ENCODE results near the gene CCNK.

CCNK gene

DNA sequence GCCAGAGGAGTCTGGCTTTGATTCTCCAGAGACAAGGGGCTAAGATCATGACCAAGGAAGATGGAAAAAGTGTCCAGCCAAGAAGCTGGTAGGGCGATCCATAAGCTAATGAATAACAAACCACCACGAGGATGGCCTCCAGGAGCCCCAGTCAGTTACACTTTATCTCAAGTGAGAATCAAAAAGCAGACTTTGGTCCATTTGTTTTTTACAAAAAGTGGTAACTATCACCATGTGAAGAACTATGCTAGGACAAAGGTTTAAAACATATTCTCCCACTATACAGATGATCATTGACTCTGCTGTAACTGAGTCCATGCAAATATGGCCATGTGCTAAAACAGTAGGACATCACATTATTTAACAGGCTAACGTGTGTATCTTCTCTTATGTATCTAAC is 14.5 kb upstream of the CCNK start:
- ATAC-seq, result no peak
- TF ChIP-seq PPARA (CRISPR knock-in tag; IDR thresholded peaks at IDR 0.05; ENCODE audit: borderline replicate concordance), result no peak
- no peak for TF ChIP-seq TCF4 (CRISPR knock-in tag; IDR thresholded peaks at IDR 0.05; ENCODE audit: borderline replicate concordance)
- TF ChIP-seq, protein P1, sequence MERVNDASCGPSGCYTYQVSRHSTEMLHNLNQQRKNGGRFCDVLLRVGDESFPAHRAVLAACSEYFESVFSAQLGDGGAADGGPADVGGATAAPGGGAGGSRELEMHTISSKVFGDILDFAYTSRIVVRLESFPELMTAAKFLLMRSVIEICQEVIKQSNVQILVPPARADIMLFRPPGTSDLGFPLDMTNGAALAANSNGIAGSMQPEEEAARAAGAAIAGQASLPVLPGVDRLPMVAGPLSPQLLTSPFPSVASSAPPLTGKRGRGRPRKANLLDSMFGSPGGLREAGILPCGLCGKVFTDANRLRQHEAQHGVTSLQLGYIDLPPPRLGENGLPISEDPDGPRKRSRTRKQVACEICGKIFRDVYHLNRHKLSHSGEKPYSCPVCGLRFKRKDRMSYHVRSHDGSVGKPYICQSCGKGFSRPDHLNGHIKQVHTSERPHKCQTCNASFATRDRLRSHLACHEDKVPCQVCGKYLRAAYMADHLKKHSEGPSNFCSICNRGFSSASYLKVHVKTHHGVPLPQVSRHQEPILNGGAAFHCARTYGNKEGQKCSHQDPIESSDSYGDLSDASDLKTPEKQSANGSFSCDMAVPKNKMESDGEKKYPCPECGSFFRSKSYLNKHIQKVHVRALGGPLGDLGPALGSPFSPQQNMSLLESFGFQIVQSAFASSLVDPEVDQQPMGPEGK (CRISPR knock-in tag; IDR thresholded peaks at IDR 0.05; ENCODE audit: borderline replicate concordance), result no peak
- no peak for TF ChIP-seq RARB (CRISPR knock-in tag; IDR thresholded peaks at IDR 0.05)
- TF ChIP-seq ZNF70 (CRISPR knock-in tag; IDR thresholded peaks at IDR 0.05), result no peak
- TF ChIP-seq ZC3H10 (CRISPR knock-in tag; IDR thresholded peaks at IDR 0.05), result no peak
- no peak for TF ChIP-seq BACH2 (CRISPR knock-in tag; IDR thresholded peaks at IDR 0.05; ENCODE audit: borderline replicate concordance)
- TF ChIP-seq, protein P2, sequence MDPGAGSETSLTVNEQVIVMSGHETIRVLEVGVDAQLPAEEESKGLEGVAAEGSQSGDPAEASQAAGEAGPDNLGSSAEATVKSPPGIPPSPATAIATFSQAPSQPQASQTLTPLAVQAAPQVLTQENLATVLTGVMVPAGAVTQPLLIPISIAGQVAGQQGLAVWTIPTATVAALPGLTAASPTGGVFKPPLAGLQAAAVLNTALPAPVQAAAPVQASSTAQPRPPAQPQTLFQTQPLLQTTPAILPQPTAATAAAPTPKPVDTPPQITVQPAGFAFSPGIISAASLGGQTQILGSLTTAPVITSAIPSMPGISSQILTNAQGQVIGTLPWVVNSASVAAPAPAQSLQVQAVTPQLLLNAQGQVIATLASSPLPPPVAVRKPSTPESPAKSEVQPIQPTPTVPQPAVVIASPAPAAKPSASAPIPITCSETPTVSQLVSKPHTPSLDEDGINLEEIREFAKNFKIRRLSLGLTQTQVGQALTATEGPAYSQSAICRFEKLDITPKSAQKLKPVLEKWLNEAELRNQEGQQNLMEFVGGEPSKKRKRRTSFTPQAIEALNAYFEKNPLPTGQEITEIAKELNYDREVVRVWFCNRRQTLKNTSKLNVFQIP (CRISPR knock-in tag; IDR thresholded peaks at IDR 0.05; ENCODE audit: borderline replicate concordance, low read depth), result no peak
- TF ChIP-seq CSDC2 (CRISPR knock-in tag; IDR thresholded peaks at IDR 0.05), result no peak
- TF ChIP-seq TOX (CRISPR knock-in tag; IDR thresholded peaks at IDR 0.05; ENCODE audit: borderline replicate concordance), result no peak
- no peak for TF ChIP-seq ZNF8 (CRISPR knock-in tag; IDR thresholded peaks at IDR 0.05)
- TF ChIP-seq ZFP3 (CRISPR knock-in tag; IDR thresholded peaks at IDR 0.05), result no peak
- TF ChIP-seq ESRRG (CRISPR knock-in tag; IDR thresholded peaks at IDR 0.05), result no peak
- TF ChIP-seq, protein P3, sequence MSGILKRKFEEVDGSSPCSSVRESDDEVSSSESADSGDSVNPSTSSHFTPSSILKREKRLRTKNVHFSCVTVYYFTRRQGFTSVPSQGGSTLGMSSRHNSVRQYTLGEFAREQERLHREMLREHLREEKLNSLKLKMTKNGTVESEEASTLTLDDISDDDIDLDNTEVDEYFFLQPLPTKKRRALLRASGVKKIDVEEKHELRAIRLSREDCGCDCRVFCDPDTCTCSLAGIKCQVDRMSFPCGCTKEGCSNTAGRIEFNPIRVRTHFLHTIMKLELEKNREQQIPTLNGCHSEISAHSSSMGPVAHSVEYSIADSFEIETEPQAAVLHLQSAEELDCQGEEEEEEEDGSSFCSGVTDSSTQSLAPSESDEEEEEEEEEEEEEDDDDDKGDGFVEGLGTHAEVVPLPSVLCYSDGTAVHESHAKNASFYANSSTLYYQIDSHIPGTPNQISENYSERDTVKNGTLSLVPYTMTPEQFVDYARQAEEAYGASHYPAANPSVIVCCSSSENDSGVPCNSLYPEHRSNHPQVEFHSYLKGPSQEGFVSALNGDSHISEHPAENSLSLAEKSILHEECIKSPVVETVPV (CRISPR knock-in tag; IDR thresholded peaks at IDR 0.05), result no peak
- TF ChIP-seq ZFP30 (CRISPR knock-in tag; IDR thresholded peaks at IDR 0.05), result no peak
- TF ChIP-seq GLIS3 (CRISPR knock-in tag; IDR thresholded peaks at IDR 0.05), result no peak
- TF ChIP-seq, protein P4, sequence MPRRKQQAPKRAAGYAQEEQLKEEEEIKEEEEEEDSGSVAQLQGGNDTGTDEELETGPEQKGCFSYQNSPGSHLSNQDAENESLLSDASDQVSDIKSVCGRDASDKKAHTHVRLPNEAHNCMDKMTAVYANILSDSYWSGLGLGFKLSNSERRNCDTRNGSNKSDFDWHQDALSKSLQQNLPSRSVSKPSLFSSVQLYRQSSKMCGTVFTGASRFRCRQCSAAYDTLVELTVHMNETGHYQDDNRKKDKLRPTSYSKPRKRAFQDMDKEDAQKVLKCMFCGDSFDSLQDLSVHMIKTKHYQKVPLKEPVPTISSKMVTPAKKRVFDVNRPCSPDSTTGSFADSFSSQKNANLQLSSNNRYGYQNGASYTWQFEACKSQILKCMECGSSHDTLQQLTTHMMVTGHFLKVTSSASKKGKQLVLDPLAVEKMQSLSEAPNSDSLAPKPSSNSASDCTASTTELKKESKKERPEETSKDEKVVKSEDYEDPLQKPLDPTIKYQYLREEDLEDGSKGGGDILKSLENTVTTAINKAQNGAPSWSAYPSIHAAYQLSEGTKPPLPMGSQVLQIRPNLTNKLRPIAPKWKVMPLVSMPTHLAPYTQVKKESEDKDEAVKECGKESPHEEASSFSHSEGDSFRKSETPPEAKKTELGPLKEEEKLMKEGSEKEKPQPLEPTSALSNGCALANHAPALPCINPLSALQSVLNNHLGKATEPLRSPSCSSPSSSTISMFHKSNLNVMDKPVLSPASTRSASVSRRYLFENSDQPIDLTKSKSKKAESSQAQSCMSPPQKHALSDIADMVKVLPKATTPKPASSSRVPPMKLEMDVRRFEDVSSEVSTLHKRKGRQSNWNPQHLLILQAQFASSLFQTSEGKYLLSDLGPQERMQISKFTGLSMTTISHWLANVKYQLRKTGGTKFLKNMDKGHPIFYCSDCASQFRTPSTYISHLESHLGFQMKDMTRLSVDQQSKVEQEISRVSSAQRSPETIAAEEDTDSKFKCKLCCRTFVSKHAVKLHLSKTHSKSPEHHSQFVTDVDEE (CRISPR knock-in tag; IDR thresholded peaks at IDR 0.05), result no peak
- TF ChIP-seq ZNF565 (CRISPR knock-in tag; conservative IDR thresholded peaks at IDR 0.05; ENCODE audit: low read depth), result no peak
- TF ChIP-seq, protein P5, sequence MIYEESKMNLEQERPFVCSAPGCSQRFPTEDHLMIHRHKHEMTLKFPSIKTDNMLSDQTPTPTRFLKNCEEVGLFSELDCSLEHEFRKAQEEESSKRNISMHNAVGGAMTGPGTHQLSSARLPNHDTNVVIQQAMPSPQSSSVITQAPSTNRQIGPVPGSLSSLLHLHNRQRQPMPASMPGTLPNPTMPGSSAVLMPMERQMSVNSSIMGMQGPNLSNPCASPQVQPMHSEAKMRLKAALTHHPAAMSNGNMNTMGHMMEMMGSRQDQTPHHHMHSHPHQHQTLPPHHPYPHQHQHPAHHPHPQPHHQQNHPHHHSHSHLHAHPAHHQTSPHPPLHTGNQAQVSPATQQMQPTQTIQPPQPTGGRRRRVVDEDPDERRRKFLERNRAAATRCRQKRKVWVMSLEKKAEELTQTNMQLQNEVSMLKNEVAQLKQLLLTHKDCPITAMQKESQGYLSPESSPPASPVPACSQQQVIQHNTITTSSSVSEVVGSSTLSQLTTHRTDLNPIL (CRISPR knock-in tag; IDR thresholded peaks at IDR 0.05; ENCODE audit: low read depth), result no peak
- TF ChIP-seq ISL1 (CRISPR knock-in tag; IDR thresholded peaks at IDR 0.05), result no peak

DNA sequence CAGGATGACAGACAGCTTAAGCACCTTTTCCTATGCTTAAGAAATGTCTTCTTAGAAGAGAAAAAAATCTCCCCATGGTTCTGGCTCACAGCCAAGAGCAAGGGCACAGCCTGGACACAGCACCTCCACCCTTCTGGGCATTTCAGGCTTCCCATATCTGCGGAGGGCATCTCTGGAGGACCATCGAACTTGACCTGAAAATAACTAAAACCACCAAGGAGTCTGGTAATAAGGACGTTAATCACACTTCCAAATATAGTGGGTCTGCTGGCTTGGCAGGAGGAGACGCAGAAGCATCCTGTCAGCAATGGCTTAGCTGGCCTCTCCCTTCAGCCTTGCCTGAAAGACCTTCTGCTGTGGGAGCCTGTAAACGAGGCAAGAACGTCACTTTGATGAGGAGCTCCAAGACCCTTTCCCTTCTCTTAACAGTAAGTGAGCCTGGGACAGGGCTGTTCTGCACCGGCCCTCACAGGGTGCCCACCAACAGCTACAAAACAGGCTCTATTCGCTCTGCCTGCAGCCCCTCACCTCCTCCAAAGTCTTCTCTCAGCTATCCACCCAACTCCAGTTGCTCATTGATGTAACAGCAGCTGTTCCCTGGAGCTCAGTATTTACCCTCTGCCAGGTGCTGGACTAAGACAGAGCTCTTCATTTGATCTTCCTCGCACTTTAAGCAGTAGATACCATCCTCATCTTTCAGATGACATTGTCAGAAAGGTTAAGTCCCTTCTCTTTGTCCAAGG is 13.7 kb upstream of the CCNK start:
- no peak for ATAC-seq
- TF ChIP-seq OSR1 (CRISPR knock-in tag; IDR thresholded peaks at IDR 0.05) (no peak), ISL1 (CRISPR knock-in tag; IDR thresholded peaks at IDR 0.05) (no peak), PPARA (CRISPR knock-in tag; IDR thresholded peaks at IDR 0.05; ENCODE audit: borderline replicate concordance) (no peak), ZFP30 (CRISPR knock-in tag; IDR thresholded peaks at IDR 0.05) (no peak), SNAI2 (CRISPR knock-in tag; IDR thresholded peaks at IDR 0.05) (no peak), ZNF70 (CRISPR knock-in tag; IDR thresholded peaks at IDR 0.05) (no peak), TCF4 (CRISPR knock-in tag; IDR thresholded peaks at IDR 0.05; ENCODE audit: borderline replicate concordance) (no peak)
- TF ChIP-seq, protein P2 (CRISPR knock-in tag; IDR thresholded peaks at IDR 0.05; ENCODE audit: borderline replicate concordance, low read depth), result no peak

Data from SK-N-SH treated with all-trans-retinoic acid at 6 μM for 48 hours (cell line).